Uterus (tissue), 4 donors: ENCODE results near the gene PWP1. TPM values are rescaled to one million over a fixed set of nuclear protein-coding genes. Genes with fewer than 3 reads are reported as not detected.
"Not testable (repeated sequence)": the region's sequence is repeated elsewhere in the genome, so short reads cannot be mapped to it uniquely, and the experiment has no call there.

Experiments used
- DNase-seq, 2 donors: peaks; one replicate each; pipeline ENCODE4 v3.0.0-alpha.2; 2019 to 2020
- H3K27ac ChIP-seq, 2 donors: fragments of 200-600 bp; sonication (generic); 1 replicate in 1 of 2; 2 replicates in 1 of 2; pipeline ENCODE4 v1.5.1; 2016 to 2018
- H3K27me3 ChIP-seq, 2 donors: fragments of 200-600 bp; sonication (generic); one replicate each; pipeline ENCODE4 v1.5.1; 2018 to 2019; ENCODE audit warnings: control low read depth in 1 of 2
- H3K36me3 ChIP-seq, 2 donors: fragments of 200-600 bp; sonication (generic); one replicate each; pipeline ENCODE4 v1.5.1; 2019; ENCODE audit warnings: control low read depth in 1 of 2
- H3K4me1 ChIP-seq, 2 donors: fragments of 200-600 bp; sonication (generic); one replicate each; pipeline ENCODE4 v1.5.1; 2018 to 2019; ENCODE audit warnings: control low read depth in 1 of 2
- H3K4me3 ChIP-seq, 2 donors: fragments of 200-600 bp; sonication (generic); 1 replicate in 1 of 2; 2 replicates in 1 of 2; pipeline ENCODE4 v1.5.1; 2018 to 2019; ENCODE audit warnings: mild to moderate bottlenecking in 1 of 2
- H3K9me3 ChIP-seq, 2 donors: fragments of 200-600 bp; sonication (generic); one replicate each; pipeline ENCODE4 v1.5.1; 2019; ENCODE audit warnings: control low read depth in 1 of 2
- CTCF ChIP-seq, 4 experiments: fragments of 200-600 bp in 2 of 4; fragments of 450-650 bp in 2 of 4; sonication (generic) in 2 of 4; IDR thresholded peaks; one replicate each; pipeline ENCODE4 v1.5.1; 2016 to 2019; ENCODE audit warnings: antibody characterized with exemption in 4 of 4, mild to moderate bottlenecking in 2 of 4, moderate library complexity in 1 of 4
- POLR2A ChIP-seq, 2 donors: fragments of 450-650 bp; IDR thresholded peaks; one replicate each; pipeline ENCODE4 v1.6.1; 2016; ENCODE audit warnings: antibody characterized with exemption in 2 of 2, mild to moderate bottlenecking in 1 of 2, moderate library complexity in 1 of 2
- intact Hi-C: fragments of 100-400 bp; cut with DNase I; formaldehyde crosslinking; loops from one replicate; pipeline ENCODE4 v1.15.1; 2023; ENCODE audit warnings: low total_unique reads
- total RNA-seq, 4 donors: library from RNA; depleted of rRNA in 3 of 4; stranded (reverse); fragments of >200 nt in 3 of 4; gene quantifications; one replicate each; pipeline versions ENCODE4 v1.1.0 to v1.2.4, GENCODE V29; 2014 to 2023
- donor health status: DM: yes; HTN: yes; CAD: no.

Gene PWP1
- total RNA-seq, 4 donors from 2014 or later = 28.6 to 80.9 (median 63.5) TPM

DNA sequence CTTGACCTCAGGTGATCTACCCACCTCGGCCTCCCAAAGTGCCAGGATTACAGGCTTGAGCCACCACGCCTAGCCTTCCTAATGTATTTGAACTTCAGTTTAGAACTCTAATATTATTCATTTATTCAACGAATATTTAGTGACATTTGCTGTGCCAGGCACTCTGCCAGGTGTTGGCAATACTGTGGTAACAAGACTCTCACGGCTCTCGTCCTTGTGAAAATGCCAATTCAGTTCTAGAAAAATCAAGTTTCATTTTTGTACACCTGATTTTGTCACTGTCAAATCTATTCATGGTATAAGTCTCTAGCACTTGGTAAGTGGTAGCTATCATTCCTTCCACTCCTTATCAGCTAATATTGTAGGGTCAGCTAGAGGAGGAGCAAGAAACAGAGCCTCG, 6.3 kb upstream of the PWP1 start:
- Histone ChIP-seq H3K36me3 (no peaks in the 10 kb centered on the region), H3K4me1 (no peaks in the 10 kb centered on the region), H3K27ac (no peak overlapping the region), H3K9me3 (no peaks in the 10 kb centered on the region), H3K4me3 (no peak overlapping the region), H3K27me3 (peaks cover 0 to 3% of the 10 kb centered on the region in 2 donors)
- no peak for DNase-seq
- TF ChIP-seq POLR2A (IDR thresholded peaks at IDR 0.05) (no peak), CTCF (IDR thresholded peaks at IDR 0.05) (no peak)
- intact Hi-C loops = no loop called here

DNA sequence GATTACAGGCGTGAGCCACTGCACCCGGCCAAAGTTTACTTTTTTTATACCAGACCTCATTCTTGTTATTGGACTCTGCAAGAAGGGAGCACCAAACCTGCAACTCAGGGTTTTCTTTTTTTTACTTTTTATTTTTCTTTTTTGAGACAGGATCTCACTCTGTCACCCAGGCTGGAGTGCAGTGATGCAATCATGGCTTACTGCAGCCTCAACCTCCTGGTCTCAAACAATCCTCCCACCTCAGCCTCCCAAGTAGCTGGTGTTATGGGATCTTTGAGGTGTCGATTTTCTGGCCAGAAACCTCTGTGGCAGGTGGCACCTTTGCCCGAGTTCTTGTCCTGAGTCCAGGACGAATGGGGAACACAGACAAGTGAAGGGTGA, 4.2 kb upstream of the PWP1 start:
- intact Hi-C loops = no loop called here
- no peak for TF ChIP-seq CTCF (IDR thresholded peaks at IDR 0.05)
- no peak for TF ChIP-seq POLR2A (IDR thresholded peaks at IDR 0.05)

DNA sequence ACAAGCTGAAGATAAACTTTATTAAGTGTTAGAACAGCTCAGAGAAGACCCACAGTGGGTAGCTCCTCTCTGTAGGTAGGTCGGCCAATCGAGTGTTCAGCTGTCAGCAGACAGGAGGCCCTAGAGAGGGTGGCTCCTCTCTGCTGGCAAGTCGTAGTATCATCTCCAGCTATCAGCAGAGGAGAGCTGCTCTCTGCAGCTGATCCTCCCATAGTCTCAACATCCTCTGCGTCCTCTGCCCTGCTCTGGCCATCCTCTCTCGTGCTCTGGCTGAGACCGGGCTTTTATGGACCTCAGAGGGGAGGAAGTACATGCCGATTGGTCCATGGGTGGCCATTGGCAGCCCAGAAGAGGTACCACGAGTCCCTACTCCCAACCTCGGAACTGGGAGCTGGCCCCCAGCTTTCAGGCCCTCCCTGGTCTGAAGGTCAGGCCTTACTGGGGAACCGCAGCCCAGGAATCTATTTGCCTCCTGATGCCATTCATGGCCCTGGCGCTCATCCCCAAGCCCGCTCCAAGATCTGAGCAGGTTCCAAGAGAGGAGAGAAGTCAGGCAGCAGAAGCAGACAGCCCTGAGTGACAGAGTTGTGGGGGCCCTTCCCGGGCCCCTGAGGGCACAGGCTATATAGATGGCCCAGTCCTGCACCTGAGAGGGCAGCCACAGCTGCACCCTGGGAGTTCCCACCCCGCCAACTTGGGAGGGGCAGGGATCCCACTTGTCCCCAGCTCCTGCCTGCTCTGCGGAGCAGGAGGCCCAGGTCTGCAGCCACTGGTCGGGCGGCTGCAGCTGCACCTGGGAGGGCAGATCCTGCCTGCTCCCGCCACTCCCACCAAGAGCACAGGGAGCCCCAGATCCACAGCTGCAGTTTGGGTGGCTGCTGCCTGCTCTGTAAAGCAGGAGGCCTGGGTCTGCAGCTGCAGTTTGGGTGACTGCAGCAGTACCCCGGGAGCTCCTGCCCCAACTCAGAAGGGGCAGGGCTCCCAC, 3.5 kb upstream of the PWP1 start:
- DNase-seq = no peak
- no peak for TF ChIP-seq CTCF (IDR thresholded peaks at IDR 0.05)
- no peak for TF ChIP-seq POLR2A (IDR thresholded peaks at IDR 0.05)
- Histone ChIP-seq H3K4me3 (no peak overlapping the region), H3K9me3 (no peaks in the 10 kb centered on the region), H3K4me1 (peaks cover 0 to 4% of the 10 kb centered on the region in 2 donors), H3K27me3 (peaks cover 0 to 2% of the 10 kb centered on the region in 2 donors), H3K27ac (no peak overlapping the region), H3K36me3 (no peaks in the 10 kb centered on the region)
- intact Hi-C loops = no loop called here

More for the DNA sequence above, 4.2 kb upstream of the PWP1 start:
- Histone ChIP-seq H3K9me3 (no peaks in the 10 kb centered on the region), H3K4me3 (no peak overlapping the region), H3K36me3 (no peaks in the 10 kb centered on the region), H3K27me3 (peaks cover 0 to 3% of the 10 kb centered on the region in 2 donors), H3K4me1 (peaks cover 0 to 4% of the 10 kb centered on the region in 2 donors), H3K27ac (no peak overlapping the region)
- DNase-seq = no peak

DNA sequence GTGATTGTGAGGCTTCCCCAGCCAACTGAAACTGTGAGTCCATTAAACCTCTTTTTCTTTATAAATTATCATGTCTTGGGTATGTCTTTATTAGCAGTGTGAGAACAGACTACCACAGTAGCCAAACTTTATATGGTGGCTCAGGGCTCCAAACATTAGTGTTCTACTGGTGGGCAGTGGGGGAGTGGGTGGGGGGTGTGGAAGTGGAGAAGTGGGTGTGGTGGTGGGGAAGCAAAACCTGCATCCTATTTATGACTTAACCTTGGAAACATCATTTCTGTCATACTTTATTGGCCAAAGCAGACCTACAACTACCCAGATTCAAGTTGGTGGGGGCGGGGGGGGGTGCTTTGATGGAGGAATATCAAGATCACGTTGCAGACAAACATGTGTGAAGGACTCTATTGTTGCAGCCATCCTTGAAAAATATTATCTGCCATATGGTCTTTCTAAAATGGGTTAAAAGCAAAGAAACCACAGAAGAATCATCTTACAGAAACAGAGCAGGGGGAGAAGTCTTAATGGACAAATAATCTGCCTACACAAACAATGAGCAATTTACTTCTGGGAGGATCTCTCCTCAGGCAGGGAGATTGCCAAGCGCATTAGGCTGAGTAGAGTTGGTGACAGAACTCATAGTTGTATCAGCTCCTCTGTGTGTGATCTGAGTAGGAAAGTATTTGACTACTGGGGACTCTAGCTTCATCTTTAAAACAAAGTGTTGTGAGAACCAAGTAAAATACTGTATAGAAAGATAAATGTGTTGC, 1.4 kb upstream of the PWP1 start:
- no peak for DNase-seq
- H3K27me3 ChIP-seq = no peaks in the 10 kb centered on the region
- H3K4me3 ChIP-seq = no peak overlapping the region
- H3K9me3 ChIP-seq = no peaks in the 10 kb centered on the region
- peaks cover 0 to 4% of the 10 kb centered on the region in 2 donors for H3K4me1 ChIP-seq
- no peak overlapping the region for H3K27ac ChIP-seq
- H3K36me3 ChIP-seq = no peaks in the 10 kb centered on the region
- intact Hi-C loops = no loop called here
- TF ChIP-seq CTCF (IDR thresholded peaks at IDR 0.05) (no peak), POLR2A (IDR thresholded peaks at IDR 0.05) (no peak)

DNA sequence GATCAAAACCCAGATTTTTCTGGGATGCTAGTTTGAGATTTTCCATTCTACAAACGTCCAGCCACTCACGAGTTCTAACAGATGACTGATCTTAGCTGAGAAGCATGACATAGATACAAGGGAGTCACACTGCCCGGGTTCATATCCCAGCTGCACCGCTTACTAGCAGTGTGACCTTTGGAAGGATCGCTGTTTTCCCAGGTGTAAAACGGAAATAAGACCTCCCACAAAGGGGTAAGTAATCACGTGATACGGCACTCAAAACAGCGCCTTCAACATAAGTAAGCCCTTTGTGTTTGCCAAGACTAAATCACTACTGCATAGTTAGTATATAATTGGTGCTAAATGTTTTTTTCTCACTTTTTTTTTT, 624 bp upstream of the PWP1 start:
- H3K27me3 ChIP-seq = no peaks in the 10 kb centered on the region
- no peaks in the 10 kb centered on the region for H3K36me3 ChIP-seq
- H3K9me3 ChIP-seq = no peaks in the 10 kb centered on the region
- TF ChIP-seq POLR2A (IDR thresholded peaks at IDR 0.05) (no peak), CTCF (IDR thresholded peaks at IDR 0.05) (no peak)
- DNase-seq = no peak
- intact Hi-C loops = no loop called here
- H3K4me1 ChIP-seq = peaks cover 0 to 4% of the 10 kb centered on the region in 2 donors
- peak overlapping the region; percentile 42 to 75 for H3K27ac ChIP-seq
- H3K4me3 ChIP-seq = peak overlapping the region; percentile 89 to 93

DNA sequence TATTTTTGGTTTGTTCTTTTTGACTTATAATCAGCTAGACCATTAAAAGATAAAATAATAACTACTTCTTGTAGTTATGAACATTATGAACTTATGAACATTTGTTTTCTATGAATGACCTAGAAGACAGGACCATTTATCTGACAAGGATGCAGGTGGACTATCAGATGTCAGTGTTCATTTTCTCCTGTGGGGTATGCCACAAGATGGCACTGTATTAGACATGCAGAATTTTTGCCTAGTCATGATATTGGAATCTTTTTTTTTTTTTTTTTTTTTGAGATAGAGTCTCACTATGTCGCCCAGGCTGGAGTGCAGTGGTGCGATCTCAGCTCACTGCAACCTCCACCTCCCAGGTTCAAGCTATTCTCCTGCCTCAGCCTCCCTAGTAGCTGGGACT, 10.2 kb downstream of the PWP1 start:
- H3K9me3 ChIP-seq, H3K4me3 ChIP-seq, H3K27me3 ChIP-seq, H3K36me3 ChIP-seq, H3K27ac ChIP-seq, DNase-seq, H3K4me1 ChIP-seq, intact Hi-C loops: not testable (repeated sequence)
